Stimulated activated naive CD8-positive, alpha-beta T cell treated with anti-CD3 and anti-CD28 coated beads, Interleukin-15, amount 100 ng/mL, for 72 hours (primary cell): ENCODE measurements around the gene SBK3.
"Not testable (repeated sequence)": the region's sequence is repeated elsewhere in the genome, so short reads cannot be mapped to it uniquely, and the experiment has no call there.

ENCODE experiments used
- ATAC-seq: fragments of 150-1000 bp; cut with Tn5 transposase; 2 replicates; pipeline ENCODE4 v1.10.0; 2021; ENCODE audit warnings: mild to moderate bottlenecking, moderate library complexity
- DNase-seq, 2 donors: peaks; one replicate each; pipeline ENCODE4 v3.0.0; 2021 to 2022
- H3K27ac Mint-ChIP-seq, 2 donors: one replicate each; pipeline ENCODE4 v1.8.0; 2022; ENCODE audit warnings: mild to moderate bottlenecking in 2 of 2, mixed read lengths in 2 of 2, moderate library complexity in 2 of 2
- H3K27me3 Mint-ChIP-seq: one replicate; pipeline ENCODE4 v1.8.0; 2022; ENCODE audit warnings: mixed read lengths
- H3K4me1 Mint-ChIP-seq: one replicate; pipeline ENCODE4 v1.8.0; 2022; ENCODE audit warnings: mild to moderate bottlenecking, mixed read lengths
- H3K4me3 Mint-ChIP-seq, 2 donors: one replicate each; pipeline ENCODE4 v1.8.0; 2022; ENCODE audit warnings: mild to moderate bottlenecking in 2 of 2, mixed read lengths in 2 of 2, moderate library complexity in 1 of 2
- H3K9me3 Mint-ChIP-seq, 2 donors: one replicate each; pipeline ENCODE4 v1.8.0; 2022; ENCODE audit warnings: mixed read lengths in 2 of 2

SBK3 gene

DNA sequence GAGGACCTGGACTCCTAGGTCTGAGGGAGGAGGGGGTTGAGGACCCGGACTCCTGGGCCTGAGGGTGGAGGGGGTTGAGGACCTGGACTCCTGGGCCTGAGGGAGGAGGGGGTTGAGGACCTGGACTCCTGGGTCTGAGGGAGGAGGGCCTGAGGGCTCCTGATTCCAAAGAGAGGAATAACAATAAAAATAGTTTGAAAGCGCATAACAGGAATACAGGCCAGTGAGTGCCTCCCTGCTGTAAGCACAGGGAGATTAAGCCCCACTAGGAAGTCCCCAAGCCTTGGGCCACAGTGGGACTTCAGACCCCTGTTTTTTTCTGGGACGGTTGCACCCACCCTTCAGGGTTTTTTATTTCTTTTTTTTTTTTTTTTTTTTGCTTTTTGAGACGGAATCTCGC lies 7.2 kb downstream of the SBK3 start:
- no peak overlapping the region for H3K4me3 Mint-ChIP-seq
- no peaks in the 10 kb centered on the region for H3K27me3 Mint-ChIP-seq
- H3K9me3 Mint-ChIP-seq = peaks cover 0 to 1% of the 10 kb centered on the region in 2 donors
- ATAC-seq (no peak), DNase-seq (no peak)
- no peak overlapping the region for H3K27ac Mint-ChIP-seq
- H3K4me1 Mint-ChIP-seq = no peaks in the 10 kb centered on the region

DNA sequence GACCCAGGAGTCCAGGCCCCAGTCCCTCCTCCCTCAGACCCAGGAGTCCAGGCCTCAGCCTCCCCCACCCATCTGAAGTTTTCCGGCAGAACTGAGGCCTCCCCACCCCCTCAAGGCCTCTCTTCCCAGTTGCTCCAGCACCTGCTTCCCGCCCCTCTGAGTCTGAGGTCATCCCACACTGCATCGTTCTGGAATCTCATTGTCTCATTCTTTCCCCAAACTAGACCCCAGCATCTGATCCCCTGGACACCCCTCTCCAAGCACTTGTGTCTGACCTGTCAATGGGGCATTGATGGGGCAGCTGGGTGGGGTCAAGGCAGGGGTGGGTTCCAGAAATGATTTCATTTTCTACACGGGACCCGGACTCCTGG lies 7.6 kb downstream of the SBK3 start:
- ATAC-seq (no peak), DNase-seq (no peak)
- Mint-ChIP-seq H3K27me3 (no peaks in the 10 kb centered on the region), H3K9me3 (no peaks in the 10 kb centered on the region), H3K4me3 (no peak overlapping the region), H3K4me1 (no peaks in the 10 kb centered on the region), H3K27ac (peak overlapping the region in 1 of 2 donors; percentile 48)

DNA sequence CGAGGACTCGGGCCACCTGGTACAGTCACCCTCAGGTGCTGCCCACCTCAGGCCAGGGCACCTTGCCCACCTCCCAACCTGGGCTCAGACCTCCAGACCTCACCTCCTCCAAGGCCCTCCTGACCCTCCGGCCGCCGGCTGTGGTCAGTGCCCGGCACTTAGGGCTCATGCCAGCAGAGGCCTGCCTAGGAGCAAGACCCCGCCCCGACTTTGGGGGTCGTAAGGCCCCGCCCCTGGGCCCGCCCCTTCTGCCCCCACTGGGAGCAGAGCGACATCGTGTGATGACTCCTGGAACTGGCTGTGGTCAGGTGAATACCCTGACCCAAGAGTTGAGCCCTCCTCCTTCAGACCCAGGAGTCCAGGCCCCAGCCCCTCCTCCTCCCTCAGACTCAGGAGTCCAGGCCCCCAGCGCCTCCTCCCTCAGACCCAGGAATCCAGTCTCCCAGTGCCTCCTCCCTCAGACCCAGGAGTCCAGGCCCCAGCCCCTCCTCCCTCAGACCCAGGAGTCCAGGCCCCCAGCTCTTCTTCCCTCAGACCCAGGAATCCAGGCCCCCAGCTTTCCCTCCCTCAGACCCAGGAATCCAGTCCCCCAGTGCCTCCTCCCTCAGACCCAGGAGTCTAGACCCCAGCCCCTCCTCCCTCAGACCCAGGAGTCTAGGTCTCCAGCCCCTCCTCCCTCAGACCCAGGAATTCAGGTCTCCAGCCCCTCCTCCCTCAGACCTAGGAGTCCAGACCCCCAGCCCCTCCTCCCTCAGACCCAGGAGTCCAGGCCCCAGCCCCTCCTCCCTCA lies 8.2 kb downstream of the SBK3 start, which contains the start of gene SBK2:
SBK2 (minus strand) TSS at position 183 of the 790 bp plus-strand sequence. CDS start 839 bp downstream, outside the sequence.
- DNase-seq = no peak
- Mint-ChIP-seq H3K4me3 (no peak within 1 kb of the TSS), H3K27ac (peak within 1 kb of the TSS in 1 of 2 donors; percentile 48), H3K4me1 (no peaks in the 10 kb centered on the region), H3K9me3 (no peaks in the 10 kb centered on the region), H3K27me3 (no peaks in the 10 kb centered on the region)
- ATAC-seq = no peak

DNA sequence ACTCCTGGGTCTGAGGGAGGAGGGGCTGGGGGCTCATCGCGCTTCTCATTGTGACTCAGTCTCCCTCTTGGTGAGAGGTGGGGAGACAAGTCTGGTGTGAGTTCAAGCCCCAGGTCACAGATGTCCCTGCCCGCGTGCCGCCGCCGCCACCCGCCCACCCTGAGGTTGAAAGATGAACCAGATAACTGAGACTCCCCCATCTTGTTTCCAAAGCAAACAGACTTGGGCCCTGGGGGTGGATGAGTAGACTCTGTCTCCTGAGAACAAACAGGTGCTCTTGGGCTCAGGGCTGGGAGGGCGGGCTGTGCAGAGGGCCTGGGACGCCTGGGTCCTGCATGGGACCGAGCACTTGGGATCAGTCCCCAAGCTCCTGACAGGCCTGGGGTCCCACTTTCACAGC lies 9.0 kb downstream of the SBK3 start:
- Mint-ChIP-seq H3K9me3 (no peaks in the 10 kb centered on the region), H3K4me1 (no peaks in the 10 kb centered on the region), H3K4me3 (no peak overlapping the region), H3K27ac (no peak overlapping the region), H3K27me3 (no peaks in the 10 kb centered on the region)
- no peak for DNase-seq
- ATAC-seq = no peak

GRCh38 chr19:55535965-55536350 lies 9.4 kb downstream of the SBK3 start:
- H3K27me3 Mint-ChIP-seq = no peaks in the 10 kb centered on the region
- no peaks in the 10 kb centered on the region for H3K9me3 Mint-ChIP-seq
- no peaks in the 10 kb centered on the region for H3K4me1 Mint-ChIP-seq
- ATAC-seq (no peak), DNase-seq (no peak)
- no peak overlapping the region for H3K27ac Mint-ChIP-seq
- no peak overlapping the region for H3K4me3 Mint-ChIP-seq

- H3K27me3 Mint-ChIP-seq = no peaks in the 10 kb centered on the region
- DNase-seq (no peak), ATAC-seq (no peak)
- H3K4me1 Mint-ChIP-seq = no peaks in the 10 kb centered on the region
- H3K27ac Mint-ChIP-seq = no peak overlapping the region
- H3K4me3 Mint-ChIP-seq = no peak overlapping the region
- no peaks in the 10 kb centered on the region for H3K9me3 Mint-ChIP-seq
Observed at GRCh38 chr19:55535173-55535964, 10.0 kb downstream of the SBK3 start.

GRCh38 chr19:55534280-55534679 lies 11.1 kb downstream of the SBK3 start:
- not testable (repeated sequence) for H3K9me3 Mint-ChIP-seq, DNase-seq, ATAC-seq, H3K27me3 Mint-ChIP-seq, H3K4me1 Mint-ChIP-seq, H3K4me3 Mint-ChIP-seq, H3K27ac Mint-ChIP-seq

GRCh38 chr19:55530996-55531395 lies 14.3 kb downstream of the SBK3 start:
- DNase-seq (no peak), ATAC-seq (no peak)
- Mint-ChIP-seq H3K4me1 (no peaks in the 10 kb centered on the region), H3K4me3 (no peak overlapping the region), H3K9me3 (no peaks in the 10 kb centered on the region), H3K27ac (no peak overlapping the region), H3K27me3 (no peaks in the 10 kb centered on the region)

DNA sequence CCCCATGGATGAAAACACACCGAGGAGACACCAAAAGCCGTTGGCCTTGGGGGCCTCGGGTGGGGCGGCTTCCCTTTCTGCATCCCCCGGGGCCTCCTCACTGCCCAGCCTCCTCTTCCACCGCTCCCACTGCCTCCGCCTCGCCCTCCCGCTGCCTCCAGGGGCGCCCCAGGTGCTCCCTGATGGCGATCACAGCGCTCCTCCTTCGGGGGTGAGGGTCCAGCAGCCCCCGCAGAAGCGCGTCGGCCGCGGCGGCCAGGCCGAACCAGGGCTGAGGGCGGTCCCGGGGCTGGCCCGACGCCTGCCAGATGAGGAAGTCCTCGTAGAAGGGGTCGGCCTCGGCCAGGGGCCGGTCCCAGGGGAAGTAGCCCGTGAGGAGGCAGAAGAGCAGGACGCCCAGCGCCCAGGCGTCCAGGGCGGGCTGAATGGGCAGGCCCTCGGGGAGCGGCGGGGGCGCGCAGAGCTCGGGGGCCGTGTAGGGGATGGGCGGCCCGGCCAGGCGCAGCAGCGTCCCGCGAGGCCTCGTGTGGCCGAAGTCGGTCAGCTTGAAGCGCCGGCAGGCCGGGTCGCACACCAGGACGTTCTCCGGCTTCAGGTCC lies 15.6 kb downstream of the SBK3 start:
- no peak overlapping the region for H3K27ac Mint-ChIP-seq
- H3K4me1 Mint-ChIP-seq = no peaks in the 10 kb centered on the region
- DNase-seq = no peak
- no peak overlapping the region for H3K4me3 Mint-ChIP-seq
- H3K9me3 Mint-ChIP-seq = no peaks in the 10 kb centered on the region
- peak; percentile 52 for ATAC-seq
- H3K27me3 Mint-ChIP-seq = no peaks in the 10 kb centered on the region

DNA sequence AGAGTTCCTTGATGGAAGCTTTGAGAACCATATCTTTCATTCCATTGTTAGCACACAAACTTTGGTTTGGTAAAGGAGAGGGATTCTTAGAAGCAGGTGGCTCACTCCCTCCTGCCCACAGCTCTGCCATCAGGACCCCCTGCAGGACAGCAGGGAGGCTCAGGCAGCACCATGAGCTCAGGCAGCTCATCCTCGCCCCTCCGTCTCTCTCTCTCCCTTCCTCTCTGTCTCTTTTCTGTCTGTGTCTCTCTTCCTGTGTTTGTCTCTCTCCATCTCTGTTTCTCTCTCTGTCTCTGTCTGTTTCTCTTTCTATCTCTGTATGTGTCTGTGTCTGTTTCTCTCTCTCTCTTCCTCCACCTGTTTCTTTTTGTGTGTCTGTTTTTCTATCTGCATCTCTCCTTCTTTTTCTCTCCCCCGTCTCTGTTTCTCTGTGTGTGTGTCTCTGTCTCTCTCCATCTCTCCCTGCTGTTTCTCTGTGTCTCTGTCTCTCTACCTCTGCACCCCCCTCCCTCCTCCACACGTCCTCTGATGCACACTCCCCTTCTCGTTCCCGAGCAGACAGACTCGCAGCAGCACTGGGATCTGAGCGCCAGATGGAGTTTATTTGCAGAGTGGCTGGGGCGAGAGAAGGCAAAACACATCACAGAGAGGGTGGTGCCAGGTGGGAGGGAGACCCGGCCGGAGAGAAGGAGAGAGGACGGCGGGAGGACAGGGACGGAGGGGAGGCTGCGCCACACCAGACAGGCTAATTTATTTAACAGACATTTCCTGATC lies 17.1 kb downstream of the SBK3 start:
- H3K27ac Mint-ChIP-seq = no peak overlapping the region
- H3K4me3 Mint-ChIP-seq = no peak overlapping the region
- no peaks in the 10 kb centered on the region for H3K27me3 Mint-ChIP-seq
- H3K4me1 Mint-ChIP-seq = no peaks in the 10 kb centered on the region
- ATAC-seq = no peak
- H3K9me3 Mint-ChIP-seq = no peaks in the 10 kb centered on the region
- DNase-seq = no peak

DNA sequence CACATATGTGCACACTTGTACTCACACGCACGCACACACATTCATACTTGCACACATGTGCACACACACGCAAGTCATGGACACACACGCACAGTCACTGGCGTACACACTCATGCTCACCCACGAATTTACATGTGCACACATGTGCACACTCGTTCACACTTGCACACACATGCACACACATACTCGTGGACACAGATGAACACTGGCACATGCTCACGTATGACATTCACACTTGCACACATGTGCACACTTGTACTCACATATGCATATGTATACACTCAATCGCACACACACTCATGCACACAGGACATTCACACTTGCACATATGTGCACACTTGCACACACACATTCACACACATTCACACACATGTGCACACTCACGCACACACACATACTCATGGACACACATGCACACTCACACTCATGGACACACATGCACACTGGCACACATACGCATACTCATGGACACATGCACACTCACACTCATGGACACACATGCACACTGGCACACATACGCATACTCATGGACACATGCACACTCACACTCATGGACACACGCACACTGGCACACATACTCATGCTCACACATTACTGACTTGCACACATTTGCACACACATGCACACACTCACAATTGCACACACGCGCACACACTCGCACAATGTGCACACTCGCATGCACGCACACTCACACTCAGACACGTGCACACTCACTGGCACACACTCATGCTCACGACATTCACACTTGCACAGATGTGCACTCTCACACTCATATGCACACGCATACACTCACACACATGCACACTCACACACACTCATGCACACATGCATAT lies 17.9 kb downstream of the SBK3 start:
- no peak for DNase-seq
- no peaks in the 10 kb centered on the region for H3K4me1 Mint-ChIP-seq
- no peak overlapping the region for H3K27ac Mint-ChIP-seq
- no peak overlapping the region for H3K4me3 Mint-ChIP-seq
- no peaks in the 10 kb centered on the region for H3K27me3 Mint-ChIP-seq
- H3K9me3 Mint-ChIP-seq = no peaks in the 10 kb centered on the region
- no peak for ATAC-seq

DNA sequence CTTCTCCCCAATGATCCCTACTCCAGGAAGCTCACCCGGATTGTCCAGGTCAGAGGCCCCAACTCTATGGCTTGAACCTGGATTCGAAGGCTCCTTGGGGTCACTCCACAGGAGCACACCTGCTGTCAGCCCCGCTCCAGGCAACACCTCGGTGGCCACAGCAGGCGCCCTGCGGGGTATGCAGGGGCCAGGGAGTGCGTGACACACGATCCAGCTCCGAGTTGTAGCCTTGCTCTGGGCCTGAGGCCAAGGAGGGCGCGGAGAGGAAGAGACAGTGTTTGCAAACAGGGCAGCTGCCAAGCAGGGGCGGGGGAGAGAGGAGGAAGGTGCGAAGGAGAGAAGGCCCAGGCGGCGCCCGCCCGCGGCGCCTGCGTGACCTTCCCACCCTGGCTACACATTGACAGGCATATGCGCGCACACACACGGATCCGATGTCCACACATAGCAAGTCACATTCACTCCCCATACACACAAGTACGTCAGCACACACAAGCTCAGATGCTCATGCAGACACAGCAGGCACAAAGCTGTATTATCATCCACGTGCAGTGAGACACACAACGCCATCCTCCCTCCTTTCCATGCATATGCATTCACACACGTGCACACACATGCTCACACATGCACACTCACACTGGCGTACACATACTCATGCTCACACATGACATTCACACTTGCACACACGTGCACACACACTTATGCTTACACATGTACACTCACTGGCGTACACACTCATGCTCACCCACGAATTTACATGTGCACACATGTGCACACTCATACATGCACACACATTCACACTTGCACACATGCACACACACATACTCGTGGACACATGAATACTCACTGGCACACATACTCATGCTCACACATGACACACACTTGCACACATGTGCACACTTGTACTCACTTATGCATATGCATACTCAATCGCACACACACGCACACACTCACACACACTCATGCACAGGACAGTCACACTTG lies 18.8 kb downstream of the SBK3 start:
- no peaks in the 10 kb centered on the region for H3K27me3 Mint-ChIP-seq
- DNase-seq (no peak), ATAC-seq (peak; percentile 33)
- H3K4me1 Mint-ChIP-seq = no peaks in the 10 kb centered on the region
- no peak overlapping the region for H3K4me3 Mint-ChIP-seq
- no peak overlapping the region for H3K27ac Mint-ChIP-seq
- H3K9me3 Mint-ChIP-seq = no peaks in the 10 kb centered on the region

GRCh38 chr19:55525289-55526101 lies 19.8 kb downstream of the SBK3 start:
- ATAC-seq (no peak), DNase-seq (no peak)
- no peaks in the 10 kb centered on the region for H3K4me1 Mint-ChIP-seq
- H3K4me3 Mint-ChIP-seq = no peak overlapping the region
- no peaks in the 10 kb centered on the region for H3K9me3 Mint-ChIP-seq
- no peaks in the 10 kb centered on the region for H3K27me3 Mint-ChIP-seq
- H3K27ac Mint-ChIP-seq = no peak overlapping the region
